K562 (cell line): ENCODE results near the gene BRAP. TPM values are rescaled to one million over a fixed set of nuclear protein-coding genes. Genes with fewer than 3 reads are reported as not detected.

Experiments used
- BCOR ChIP-seq: fragments of 450-650 bp; IDR thresholded peaks from 2 replicates; pipeline ENCODE4 v1.6.1; 2016
- CC2D1A ChIP-seq: fragments of 450-650 bp; IDR thresholded peaks from 2 replicates; pipeline ENCODE4 v1.6.1; 2017; ENCODE audit warnings: mild to moderate bottlenecking
- CTCFL ChIP-seq: IDR thresholded peaks from 2 replicates; pipeline ENCODE4 v1.6.1; 2011; ENCODE audit warnings: borderline replicate concordance, low read depth, mild to moderate bottlenecking, moderate library complexity, low read length; ENCODE audit not compliant: insufficient read depth, poor library complexity, severe bottlenecking
- DPF2 ChIP-seq: fragments of 450-650 bp; IDR thresholded peaks from 2 replicates; pipeline ENCODE4 v1.6.1; 2016
- FOSL1 ChIP-seq: fragments of 200-800 bp; sonication (Bioruptor generic); conservative IDR thresholded peaks from 2 replicates; pipeline ENCODE4 v1.6.1; 2016; ENCODE audit warnings: missing genetic modification characterization, missing compliant biosample characterization
- MEF2D ChIP-seq: conservative IDR thresholded peaks from 2 replicates; pipeline ENCODE4 v1.6.1; 2016; ENCODE audit warnings: low read depth, missing genetic modification characterization, missing compliant biosample characterization
- MXI1 ChIP-seq: IDR thresholded peaks from 2 replicates; pipeline ENCODE4 v1.6.1; 2011; ENCODE audit warnings: low read depth, mild to moderate bottlenecking, improper control_type of control experiment, low read length
- MYC ChIP-seq, 2 experiments: fragments of 250-450 bp in 1 of 2; sonication (Bioruptor Pico) in 1 of 2; IDR thresholded peaks; 2 replicates each; pipeline versions ENCODE4 v1.5.1 to v1.6.1; 2012 to 2021; ENCODE audit warnings: low read depth in 2 of 2, borderline replicate concordance in 1 of 2, improper control_type of control experiment in 1 of 2, low read length in 1 of 2, mild to moderate bottlenecking in 1 of 2, moderate library complexity in 1 of 2
- NFATC3 ChIP-seq: fragments of 450-650 bp; IDR thresholded peaks from 2 replicates; pipeline ENCODE4 v1.6.1; 2017; ENCODE audit warnings: mild to moderate bottlenecking
- POLR2AphosphoS5 ChIP-seq: IDR thresholded peaks from 2 replicates; pipeline ENCODE4 v1.6.1; 2011; ENCODE audit warnings: mild to moderate bottlenecking, low read depth, low read length, moderate library complexity; ENCODE audit not compliant: control insufficient read depth, insufficient read depth
- SIRT6 ChIP-seq: IDR thresholded peaks from one replicate; pipeline ENCODE4 v1.6.1; 2012; ENCODE audit warnings: low read depth, mild to moderate bottlenecking, control low read depth, inconsistent platforms, low read length, moderate library complexity
- SNRNP70 ChIP-seq: fragments of 200-400 bp; formaldehyde crosslinking; optimal IDR thresholded peaks from 2 replicates; pipeline ENCODE3; 2017; ENCODE audit warnings: low read depth, low read length
- TCF3 ChIP-seq: sonication (generic); formaldehyde crosslinking; IDR thresholded peaks from 2 replicates; pipeline ENCODE4 v1.4.0; 2020; ENCODE audit warnings: mild to moderate bottlenecking, missing genetic modification reagents
- XRCC4 ChIP-seq: IDR thresholded peaks from one replicate; pipeline ENCODE4 v1.6.1; 2011; ENCODE audit not compliant: insufficient read depth, insufficient read length; ENCODE audit errors: extremely low read depth
- ZNF431 ChIP-seq: sonication (generic); formaldehyde crosslinking; IDR thresholded peaks from 2 replicates; pipeline ENCODE4 v1.8.0; 2022; ENCODE audit warnings: mild to moderate bottlenecking, missing genetic modification reagents
- ZNF589 ChIP-seq: fragments of 200-800 bp; sonication (Bioruptor generic); IDR thresholded peaks from 2 replicates; pipeline ENCODE4 v1.6.1; 2016; ENCODE audit warnings: low read depth, missing genetic modification characterization, missing compliant biosample characterization
- ZNF644 ChIP-seq: fragments of 200-800 bp; sonication (Bioruptor generic); IDR thresholded peaks from 2 replicates; pipeline ENCODE4 v1.6.1; 2016; ENCODE audit warnings: low read depth, missing genetic modification characterization, missing compliant biosample characterization
- polyA plus RNA-seq, 8 experiments: library from polyadenylated mRNA; depleted of rRNA in 4 of 8; stranded (reverse) in 5 of 8; unstranded in 3 of 8; fragments of >200 nt; fragmentation: Nextera tagmentation in 2 of 8; fragmentation: Illumina TruSeq in 1 of 8; extraction: Ambion mirVana in 2 of 8; extraction: Trizol in 1 of 8; gene quantifications; 2 replicates each; pipeline versions ENCODE4 v1.2.1 to v1.2.3, GENCODE V29; 2011 to 2014; ENCODE audit warnings: inconsistent platforms in 1 of 8, missing spikeins in 1 of 8
- total RNA-seq, 7 experiments: library from RNA; depleted of rRNA in 6 of 7; stranded (reverse); fragments of >200 nt in 6 of 7; fragmentation: Illumina TruSeq in 2 of 7; extraction: Trizol in 2 of 7; gene quantifications; 2 replicates each; pipeline versions ENCODE4 v1.2.1 to v1.2.3, GENCODE V29; 2011 to 2021; ENCODE audit warnings: low replicate concordance in 1 of 7
- TF ChIP-seq, protein P1 (sequence below), 2 experiments: fragments of 450-650 bp in 1 of 2; IDR thresholded peaks; 2 replicates each; pipeline ENCODE4 v1.6.1; 2011 to 2017; ENCODE audit warnings: low read depth in 2 of 2, antibody characterized with exemption in 1 of 2, borderline replicate concordance in 1 of 2, low read length in 1 of 2, mild to moderate bottlenecking in 1 of 2, mixed read lengths in 1 of 2; ENCODE audit not compliant: control insufficient read depth in 1 of 2
- TF ChIP-seq, protein P2 (sequence below): fragments of 250-450 bp; sonication (Bioruptor Pico); IDR thresholded peaks from 2 replicates; pipeline ENCODE4 v1.8.0; 2021; ENCODE audit warnings: borderline replicate concordance, mild to moderate bottlenecking, moderate library complexity; ENCODE audit not compliant: poor library complexity, severe bottlenecking
- TF ChIP-seq, protein P3 (sequence below): fragments of 250-450 bp; sonication (Bioruptor Pico); IDR thresholded peaks from 2 replicates; pipeline ENCODE4 v1.9.0; 2021; ENCODE audit warnings: mild to moderate bottlenecking

BRAP gene
- total and polyA plus RNA-seq, 9 of the 15 experiments (the other 6 are each of a cell fraction or from before 2014, with no cell fraction given) = 2.2 to 32.6 (median 27.5) TPM

GRCh38 chr12:111686574-111687105 lies 884 bp upstream of the BRAP start (continued):
- TF ChIP-seq FOSL1 (tag) (no peak; the same call in 1 of the 2 replicates), MXI1 (no peak), ZNF589 (0 out of 2 replicates have a peak, but pooled peaks have one; percentile 51), ZNF431 (CRISPR knock-in tag) (no peak; the same call in 1 of the 2 replicates), TCF3 (CRISPR knock-in tag) (no peak), CC2D1A (peak; percentile 8; the same call in 1 of the 2 replicates), CTCFL (no peak), SIRT6 (no peak), DPF2 (0 out of 2 replicates have a peak, but pooled peaks have one; percentile 12), POLR2AphosphoS5 (no peak), BCOR (peak; percentile 66; the same call in 1 of the 2 replicates), SNRNP70 (no peak), MEF2D (tag) (no peak), XRCC4 (no peak), ZNF644 (tag) (0 out of 2 replicates have a peak, but pooled peaks have one; percentile 7), NFATC3 (no peak), MYC (IDR thresholded peaks at IDR 0.05; ENCODE audit: low read depth, low read length) (no peak), MYC (CRISPR knock-in tag; IDR thresholded peaks at IDR 0.05; ENCODE audit: borderline replicate concordance, low read depth) (no peak)
- TF ChIP-seq, protein P1, sequence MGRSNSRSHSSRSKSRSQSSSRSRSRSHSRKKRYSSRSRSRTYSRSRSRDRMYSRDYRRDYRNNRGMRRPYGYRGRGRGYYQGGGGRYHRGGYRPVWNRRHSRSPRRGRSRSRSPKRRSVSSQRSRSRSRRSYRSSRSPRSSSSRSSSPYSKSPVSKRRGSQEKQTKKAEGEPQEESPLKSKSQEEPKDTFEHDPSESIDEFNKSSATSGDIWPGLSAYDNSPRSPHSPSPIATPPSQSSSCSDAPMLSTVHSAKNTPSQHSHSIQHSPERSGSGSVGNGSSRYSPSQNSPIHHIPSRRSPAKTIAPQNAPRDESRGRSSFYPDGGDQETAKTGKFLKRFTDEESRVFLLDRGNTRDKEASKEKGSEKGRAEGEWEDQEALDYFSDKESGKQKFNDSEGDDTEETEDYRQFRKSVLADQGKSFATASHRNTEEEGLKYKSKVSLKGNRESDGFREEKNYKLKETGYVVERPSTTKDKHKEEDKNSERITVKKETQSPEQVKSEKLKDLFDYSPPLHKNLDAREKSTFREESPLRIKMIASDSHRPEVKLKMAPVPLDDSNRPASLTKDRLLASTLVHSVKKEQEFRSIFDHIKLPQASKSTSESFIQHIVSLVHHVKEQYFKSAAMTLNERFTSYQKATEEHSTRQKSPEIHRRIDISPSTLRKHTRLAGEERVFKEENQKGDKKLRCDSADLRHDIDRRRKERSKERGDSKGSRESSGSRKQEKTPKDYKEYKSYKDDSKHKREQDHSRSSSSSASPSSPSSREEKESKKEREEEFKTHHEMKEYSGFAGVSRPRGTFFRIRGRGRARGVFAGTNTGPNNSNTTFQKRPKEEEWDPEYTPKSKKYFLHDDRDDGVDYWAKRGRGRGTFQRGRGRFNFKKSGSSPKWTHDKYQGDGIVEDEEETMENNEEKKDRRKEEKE (IDR thresholded peaks at IDR 0.05; ENCODE audit: borderline replicate concordance in 1 of 2, control insufficient read depth in 1 of 2, low read depth in 2 of 2, low read length in 1 of 2) = no peak
- TF ChIP-seq, protein P2, sequence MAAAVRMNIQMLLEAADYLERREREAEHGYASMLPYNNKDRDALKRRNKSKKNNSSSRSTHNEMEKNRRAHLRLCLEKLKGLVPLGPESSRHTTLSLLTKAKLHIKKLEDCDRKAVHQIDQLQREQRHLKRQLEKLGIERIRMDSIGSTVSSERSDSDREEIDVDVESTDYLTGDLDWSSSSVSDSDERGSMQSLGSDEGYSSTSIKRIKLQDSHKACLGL (CRISPR knock-in tag) = no peak
- TF ChIP-seq, protein P3, sequence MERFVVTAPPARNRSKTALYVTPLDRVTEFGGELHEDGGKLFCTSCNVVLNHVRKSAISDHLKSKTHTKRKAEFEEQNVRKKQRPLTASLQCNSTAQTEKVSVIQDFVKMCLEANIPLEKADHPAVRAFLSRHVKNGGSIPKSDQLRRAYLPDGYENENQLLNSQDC (CRISPR knock-in tag) = no peak
